ENCODE measurements around the gene HADHB. TPM values are rescaled to one million over a fixed set of nuclear protein-coding genes. Genes with fewer than 3 reads are reported as not detected.
A peak's percentile ranks its signal among the peaks of the same experiment; 100 is the strongest.
"Not testable (repeated sequence)": the region's sequence is repeated elsewhere in the genome, so short reads cannot be mapped to it uniquely, and the experiment has no call there.

The HADHB gene
- total RNA-seq, 2 donors from 2014 or later: 119 to 130 TPM

GRCh38 chr2:26249625-26250024 is 4.9 kb downstream of the HADHB start:
- intact Hi-C loops (cut with DNase I): loop anchor here (5.0 kb wide), 1 partner anchor 48 kb away; no protein-coding TSS in a partner anchor
- Histone ChIP-seq H3K9me3 (no peaks in the 10 kb centered on the region), H3K4me1 (replicated peaks) (no peaks in the 10 kb centered on the region), H3K4me3 (no peak overlapping the region), H3K27me3 (replicated peaks; ENCODE audit: insufficient read depth) (no peaks in the 10 kb centered on the region), H3K36me3 (no peaks in the 10 kb centered on the region), H3K27ac (no peak overlapping the region)
- no peak for DNase-seq (ENCODE audit: low spot score)
- WGBS: 72% methylated on average over 2 of the region's 2 CpGs
- TF ChIP-seq, protein P1, sequence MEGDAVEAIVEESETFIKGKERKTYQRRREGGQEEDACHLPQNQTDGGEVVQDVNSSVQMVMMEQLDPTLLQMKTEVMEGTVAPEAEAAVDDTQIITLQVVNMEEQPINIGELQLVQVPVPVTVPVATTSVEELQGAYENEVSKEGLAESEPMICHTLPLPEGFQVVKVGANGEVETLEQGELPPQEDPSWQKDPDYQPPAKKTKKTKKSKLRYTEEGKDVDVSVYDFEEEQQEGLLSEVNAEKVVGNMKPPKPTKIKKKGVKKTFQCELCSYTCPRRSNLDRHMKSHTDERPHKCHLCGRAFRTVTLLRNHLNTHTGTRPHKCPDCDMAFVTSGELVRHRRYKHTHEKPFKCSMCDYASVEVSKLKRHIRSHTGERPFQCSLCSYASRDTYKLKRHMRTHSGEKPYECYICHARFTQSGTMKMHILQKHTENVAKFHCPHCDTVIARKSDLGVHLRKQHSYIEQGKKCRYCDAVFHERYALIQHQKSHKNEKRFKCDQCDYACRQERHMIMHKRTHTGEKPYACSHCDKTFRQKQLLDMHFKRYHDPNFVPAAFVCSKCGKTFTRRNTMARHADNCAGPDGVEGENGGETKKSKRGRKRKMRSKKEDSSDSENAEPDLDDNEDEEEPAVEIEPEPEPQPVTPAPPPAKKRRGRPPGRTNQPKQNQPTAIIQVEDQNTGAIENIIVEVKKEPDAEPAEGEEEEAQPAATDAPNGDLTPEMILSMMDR (IDR thresholded peaks at IDR 0.05): no peak
- TF ChIP-seq POLR2A (IDR thresholded peaks at IDR 0.05): no peak
- no peak for TF ChIP-seq POLR2AphosphoS5 (IDR thresholded peaks at IDR 0.05)

DNA sequence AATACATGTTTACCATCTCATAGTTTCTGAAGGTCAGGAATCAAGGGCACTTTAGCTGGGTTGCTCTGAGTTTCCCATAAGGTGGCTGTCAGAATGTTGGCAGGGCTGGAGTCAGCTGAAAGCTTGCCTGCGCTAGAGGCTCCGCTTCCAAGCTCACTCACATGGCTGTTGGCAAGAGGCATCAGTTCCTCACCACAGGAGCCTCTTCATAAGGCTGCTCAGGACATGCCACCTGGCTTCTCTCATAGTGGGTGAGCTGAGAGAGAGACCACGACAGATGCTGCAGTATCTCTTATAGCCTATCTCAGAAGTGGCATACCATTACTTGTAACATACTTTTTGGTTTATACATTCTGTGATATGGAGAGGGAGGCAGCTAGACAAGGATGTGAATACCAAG is 7.2 kb downstream of the HADHB start:
- no peaks in the 10 kb centered on the region for H3K27me3 ChIP-seq (replicated peaks; ENCODE audit: insufficient read depth)
- no peak overlapping the region for H3K4me3 ChIP-seq
- H3K27ac ChIP-seq: no peak overlapping the region
- no peaks in the 10 kb centered on the region for H3K36me3 ChIP-seq
- DNase-seq (ENCODE audit: low spot score): peak; percentile 13
- H3K9me3 ChIP-seq: no peaks in the 10 kb centered on the region
- intact Hi-C loops (cut with DNase I): no loop called here
- no peak for TF ChIP-seq POLR2AphosphoS5 (IDR thresholded peaks at IDR 0.05)
- TF ChIP-seq POLR2A (IDR thresholded peaks at IDR 0.05): no peak
- TF ChIP-seq, protein P1 (IDR thresholded peaks at IDR 0.05): no peak
- 14% methylated on average over 3 of the region's 3 CpGs for WGBS
- no peaks in the 10 kb centered on the region for H3K4me1 ChIP-seq (replicated peaks)

- H3K4me3 ChIP-seq: no peak overlapping the region
- peaks cover 0 to 5% of the 10 kb centered on the region in 2 donors for H3K36me3 ChIP-seq
- TF ChIP-seq, protein P1 (IDR thresholded peaks at IDR 0.05): no peak
- TF ChIP-seq POLR2A (IDR thresholded peaks at IDR 0.05) (no peak), POLR2AphosphoS5 (IDR thresholded peaks at IDR 0.05) (peak; percentile 42)
- no peak overlapping the region for H3K27ac ChIP-seq
- no peaks in the 10 kb centered on the region for H3K4me1 ChIP-seq (replicated peaks)
- 45% methylated on average over 3 of the region's 3 CpGs for WGBS
- H3K27me3 ChIP-seq (replicated peaks; ENCODE audit: insufficient read depth): no peaks in the 10 kb centered on the region
- no peaks in the 10 kb centered on the region for H3K9me3 ChIP-seq
- DNase-seq (ENCODE audit: low spot score): peak; percentile 25
- intact Hi-C loops (cut with DNase I): no loop called here
Measured at GRCh38 chr2:26255759-26256384, 11.1 kb downstream of the HADHB start.

GRCh38 chr2:26258836-26259235 is 14.1 kb downstream of the HADHB start:
- DNase-seq (ENCODE audit: low spot score); H3K36me3 ChIP-seq; H3K27ac ChIP-seq; H3K4me1 ChIP-seq (replicated peaks); intact Hi-C loops (cut with DNase I); H3K4me3 ChIP-seq; H3K27me3 ChIP-seq (replicated peaks; ENCODE audit: insufficient read depth); H3K9me3 ChIP-seq: not testable (repeated sequence)
- 85% methylated on average over 8 of the region's 8 CpGs for WGBS

GRCh38 chr2:26268213-26268612 is 23.5 kb downstream of the HADHB start:
- no peak overlapping the region for H3K27ac ChIP-seq

DNA sequence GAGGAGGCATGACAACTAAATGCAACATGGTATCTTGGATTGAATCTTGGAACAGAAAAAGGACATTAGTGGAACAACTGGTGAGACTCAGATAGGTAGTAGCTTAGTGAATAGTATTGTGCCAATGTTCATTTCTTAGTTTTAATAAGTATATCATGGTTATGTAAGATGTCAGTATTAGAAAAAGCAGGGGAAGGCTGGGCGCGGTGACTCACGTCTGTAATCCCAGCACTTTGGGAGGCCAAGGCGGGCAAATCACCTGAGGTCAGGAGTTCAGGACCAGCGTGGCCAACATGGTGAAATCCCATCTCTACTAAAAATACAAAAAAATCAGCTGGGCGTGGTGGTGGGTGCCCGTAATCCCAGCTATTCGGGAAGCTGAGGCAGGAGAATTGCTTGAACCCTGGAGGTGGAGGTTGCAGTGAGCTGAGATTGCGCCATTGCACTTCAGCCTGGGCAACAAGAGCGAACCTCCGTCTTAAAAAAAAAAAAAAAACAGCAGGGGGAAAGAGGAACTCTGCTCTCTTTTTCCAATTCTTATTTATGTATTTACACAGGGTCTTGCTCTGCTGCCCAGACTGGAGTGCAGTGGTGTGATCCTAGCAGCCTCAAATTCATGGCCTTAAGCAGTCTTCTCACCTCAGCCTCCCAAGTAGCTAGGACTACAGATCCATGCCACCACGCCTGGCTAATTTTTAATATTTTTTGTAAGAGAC is 24.1 kb downstream of the HADHB start:
- DNase-seq (ENCODE audit: low spot score); H3K9me3 ChIP-seq; H3K4me3 ChIP-seq; H3K4me1 ChIP-seq (replicated peaks); H3K36me3 ChIP-seq; intact Hi-C loops (cut with DNase I); H3K27ac ChIP-seq; H3K27me3 ChIP-seq (replicated peaks; ENCODE audit: insufficient read depth): not testable (repeated sequence)
- 93% methylated on average over 12 of the region's 12 CpGs for WGBS

More at GRCh38 chr2:26268213-26268612, 23.5 kb downstream of the HADHB start:
- Histone ChIP-seq H3K4me3 (no peak overlapping the region), H3K27me3 (replicated peaks; ENCODE audit: insufficient read depth) (no peaks in the 10 kb centered on the region), H3K4me1 (replicated peaks) (peaks cover under 1% of the 10 kb centered on the region), H3K9me3 (no peaks in the 10 kb centered on the region), H3K36me3 (no peaks in the 10 kb centered on the region)
- intact Hi-C loops (cut with DNase I): no loop called here
- 96% methylated on average over 4 of the region's 4 CpGs for WGBS
- TF ChIP-seq POLR2A (IDR thresholded peaks at IDR 0.05) (no peak), POLR2AphosphoS5 (IDR thresholded peaks at IDR 0.05) (no peak)
- TF ChIP-seq, protein P1 (IDR thresholded peaks at IDR 0.05): no peak
- DNase-seq (ENCODE audit: low spot score): no peak
